ENCODE data around the gene ARHGAP6.

DNA sequence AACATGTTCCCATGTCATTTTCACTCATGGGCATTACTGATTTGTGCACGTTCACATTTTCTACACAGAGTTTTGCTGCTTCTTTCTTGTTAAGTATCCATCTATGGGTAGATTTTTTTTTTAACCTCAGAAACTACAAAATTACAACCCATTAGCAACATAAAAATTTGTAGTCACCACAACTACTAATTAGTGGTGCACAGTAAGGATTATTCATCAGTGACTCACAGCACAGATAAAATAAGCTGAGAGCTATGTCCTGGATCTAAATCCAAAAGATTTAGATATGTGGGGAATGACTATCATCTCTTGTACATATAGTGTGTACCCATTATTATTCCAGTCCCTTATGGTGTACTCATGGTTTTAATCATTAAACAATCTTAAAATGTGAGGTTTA, 392.2 kb downstream of the ARHGAP6 start:
- TF ChIP-seq, protein P1, sequence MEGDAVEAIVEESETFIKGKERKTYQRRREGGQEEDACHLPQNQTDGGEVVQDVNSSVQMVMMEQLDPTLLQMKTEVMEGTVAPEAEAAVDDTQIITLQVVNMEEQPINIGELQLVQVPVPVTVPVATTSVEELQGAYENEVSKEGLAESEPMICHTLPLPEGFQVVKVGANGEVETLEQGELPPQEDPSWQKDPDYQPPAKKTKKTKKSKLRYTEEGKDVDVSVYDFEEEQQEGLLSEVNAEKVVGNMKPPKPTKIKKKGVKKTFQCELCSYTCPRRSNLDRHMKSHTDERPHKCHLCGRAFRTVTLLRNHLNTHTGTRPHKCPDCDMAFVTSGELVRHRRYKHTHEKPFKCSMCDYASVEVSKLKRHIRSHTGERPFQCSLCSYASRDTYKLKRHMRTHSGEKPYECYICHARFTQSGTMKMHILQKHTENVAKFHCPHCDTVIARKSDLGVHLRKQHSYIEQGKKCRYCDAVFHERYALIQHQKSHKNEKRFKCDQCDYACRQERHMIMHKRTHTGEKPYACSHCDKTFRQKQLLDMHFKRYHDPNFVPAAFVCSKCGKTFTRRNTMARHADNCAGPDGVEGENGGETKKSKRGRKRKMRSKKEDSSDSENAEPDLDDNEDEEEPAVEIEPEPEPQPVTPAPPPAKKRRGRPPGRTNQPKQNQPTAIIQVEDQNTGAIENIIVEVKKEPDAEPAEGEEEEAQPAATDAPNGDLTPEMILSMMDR (IDR thresholded peaks at IDR 0.05): no peak
- TF ChIP-seq POLR2A (IDR thresholded peaks at IDR 0.05) (no peak), EP300 (IDR thresholded peaks at IDR 0.05) (no peak)
